GM19463 (cell line): Measurements from ENCODE around the gene LSM4.

Source experiments
- ATAC-seq: cut with Tn5 transposase; IDR thresholded peaks from one replicate; pipeline ENCODE4 v1.9.1; 2021; ENCODE audit warnings: mild to moderate bottlenecking, moderate library complexity; ENCODE audit not compliant: unreplicated experiment

The LSM4 gene

GRCh38 chr19:18293642-18294466, 29.0 kb downstream of the LSM4 start:
- ATAC-seq, result no peak

GRCh38 chr19:18292810-18293641, 29.9 kb downstream of the LSM4 start:
- ATAC-seq, result no peak

GRCh38 chr19:18292462-18292809, 30.4 kb downstream of the LSM4 start:
- ATAC-seq, result no peak

GRCh38 chr19:18291590-18292461, 31.1 kb downstream of the LSM4 start:
- peak; percentile 54 for ATAC-seq

DNA sequence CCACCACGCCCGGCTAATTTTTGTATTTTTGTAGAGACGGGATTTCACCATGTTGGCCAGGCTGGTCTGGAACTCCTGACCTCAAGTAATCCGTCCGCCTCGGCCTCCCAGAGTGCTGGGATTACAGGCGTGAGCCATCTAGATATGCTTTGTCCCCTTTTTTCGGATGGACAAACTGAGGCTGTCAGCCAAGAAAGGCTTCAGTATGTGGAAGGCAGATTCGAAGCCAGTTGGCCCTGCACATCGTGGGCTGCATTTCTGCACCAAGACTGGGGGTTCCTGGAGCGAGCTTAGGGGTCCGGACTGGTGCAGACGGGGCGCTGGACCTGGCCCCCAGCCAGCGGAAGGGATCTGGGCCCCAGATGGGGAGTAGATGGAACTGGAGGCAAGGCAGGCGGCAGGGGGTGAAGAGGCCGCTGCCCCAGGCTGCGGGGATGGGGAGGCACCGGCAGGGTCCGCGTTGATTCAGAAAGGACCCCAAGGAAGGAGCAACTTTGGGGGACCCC, 31.8 kb downstream of the LSM4 start:
- peak; percentile 6 for ATAC-seq

DNA sequence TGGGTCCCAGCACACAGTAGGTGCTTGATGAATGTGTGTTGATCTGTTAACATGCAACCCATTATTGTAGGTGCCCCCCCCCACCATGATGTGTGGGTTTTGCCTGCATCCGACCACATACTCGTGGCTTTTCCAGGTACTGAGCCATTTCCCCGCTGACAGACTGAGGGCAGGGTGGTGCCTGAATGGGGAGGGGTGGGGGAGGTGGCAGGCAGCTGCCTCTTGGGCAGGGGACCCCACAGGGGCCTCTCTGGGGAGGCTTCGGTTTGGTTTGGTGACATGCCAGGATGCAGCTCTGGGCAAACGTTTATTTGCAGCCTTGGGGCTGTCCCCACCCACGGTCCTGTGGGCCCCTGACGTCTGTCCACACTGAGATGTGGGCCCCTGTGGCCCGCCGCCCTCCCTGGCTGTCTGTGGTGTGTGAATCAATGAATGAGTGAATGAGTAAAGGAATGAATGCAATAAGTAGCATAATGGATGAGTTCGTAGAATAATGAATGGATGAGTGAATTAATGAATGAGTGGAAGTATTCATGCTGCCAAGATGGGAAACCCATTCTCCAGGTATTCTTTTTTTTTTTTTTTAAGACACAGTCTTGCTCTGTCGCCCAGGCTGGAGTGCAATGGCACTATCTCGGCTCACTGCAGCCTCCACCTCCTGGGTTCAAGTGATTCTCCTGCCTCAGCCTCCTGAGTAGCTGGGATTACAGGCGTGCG, 32.4 kb downstream of the LSM4 start:
- peak; percentile 38 for ATAC-seq

- no peak for ATAC-seq
These were observed 33.2 kb downstream of the LSM4 start for GRCh38 chr19:18289471-18290301.

DNA sequence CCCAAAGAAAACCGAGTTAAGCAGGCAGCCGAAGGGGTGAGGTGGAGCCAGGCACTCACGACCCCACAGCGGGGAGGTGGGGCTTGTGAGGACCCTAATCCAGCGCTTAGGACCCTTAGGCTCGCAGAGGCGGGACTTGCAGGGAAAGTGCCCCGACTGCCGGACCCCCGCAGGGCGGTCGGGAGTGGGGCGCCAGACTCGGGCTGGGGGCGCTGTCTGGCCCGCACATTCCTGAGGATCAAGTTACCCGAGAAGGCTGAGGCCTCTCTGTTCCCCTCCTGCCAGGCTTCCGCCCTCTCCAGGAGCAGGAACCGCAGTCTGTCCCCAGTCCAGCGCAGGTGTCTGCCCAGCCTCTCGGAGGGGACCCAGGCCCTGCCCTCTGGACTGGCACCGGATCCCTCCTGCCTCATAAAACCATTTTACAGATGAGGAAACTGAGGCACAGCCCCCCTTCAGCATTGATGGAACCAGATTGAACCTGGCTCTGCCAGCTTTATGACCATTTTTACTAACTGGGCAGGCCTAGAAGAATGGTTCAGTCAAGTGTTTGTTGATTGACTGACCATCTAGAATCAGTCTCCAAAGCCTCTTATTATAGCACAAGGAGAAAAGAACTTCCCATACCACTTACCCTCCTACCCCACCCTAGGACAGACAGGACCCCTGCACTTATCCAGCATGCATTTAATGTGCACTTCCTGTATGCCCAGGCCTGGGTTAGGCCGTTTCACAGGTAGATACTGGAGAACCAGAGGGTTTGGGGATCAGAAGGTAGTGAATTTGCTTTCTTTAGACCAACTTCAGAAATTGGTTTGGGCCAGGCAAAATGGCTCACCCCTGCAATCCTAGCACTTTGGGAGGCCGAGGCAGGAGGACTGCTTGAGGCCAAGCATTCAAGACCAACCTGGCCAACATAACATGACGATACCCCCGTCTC, 34.8 kb downstream of the LSM4 start:
- ATAC-seq, result no peak

DNA sequence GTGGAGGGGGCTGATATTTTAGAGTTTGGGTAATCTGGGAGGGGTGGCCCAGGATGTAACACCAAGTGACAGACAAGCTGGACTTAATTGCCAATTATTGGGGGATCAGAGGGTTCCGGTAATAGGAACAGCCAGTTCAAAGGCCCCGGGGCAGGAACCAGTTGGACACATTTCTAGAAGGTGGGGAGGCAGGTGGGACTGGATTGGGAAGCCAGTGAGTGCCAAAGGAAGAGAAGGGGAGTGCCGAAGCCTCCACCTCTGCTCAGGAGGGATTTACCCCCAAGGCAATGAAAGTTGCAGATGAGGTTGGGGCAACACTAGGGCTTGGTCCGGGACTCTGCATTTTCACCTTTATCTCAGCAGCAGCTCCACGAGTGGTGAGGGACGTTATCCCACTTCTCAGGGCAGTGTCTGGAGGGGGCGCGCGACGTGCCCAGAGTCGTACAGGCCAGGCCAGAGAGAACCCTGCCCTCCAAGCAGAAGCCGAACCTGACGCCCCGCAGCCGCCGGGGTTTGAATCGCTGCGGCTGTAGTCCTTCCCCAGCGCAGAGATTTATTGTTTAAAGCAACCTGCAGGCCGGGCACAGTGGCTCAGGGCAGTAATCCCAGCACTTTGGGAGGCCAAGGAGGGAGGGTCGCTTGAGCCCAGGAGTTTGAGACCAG, 35.8 kb downstream of the LSM4 start:
- no peak for ATAC-seq

DNA sequence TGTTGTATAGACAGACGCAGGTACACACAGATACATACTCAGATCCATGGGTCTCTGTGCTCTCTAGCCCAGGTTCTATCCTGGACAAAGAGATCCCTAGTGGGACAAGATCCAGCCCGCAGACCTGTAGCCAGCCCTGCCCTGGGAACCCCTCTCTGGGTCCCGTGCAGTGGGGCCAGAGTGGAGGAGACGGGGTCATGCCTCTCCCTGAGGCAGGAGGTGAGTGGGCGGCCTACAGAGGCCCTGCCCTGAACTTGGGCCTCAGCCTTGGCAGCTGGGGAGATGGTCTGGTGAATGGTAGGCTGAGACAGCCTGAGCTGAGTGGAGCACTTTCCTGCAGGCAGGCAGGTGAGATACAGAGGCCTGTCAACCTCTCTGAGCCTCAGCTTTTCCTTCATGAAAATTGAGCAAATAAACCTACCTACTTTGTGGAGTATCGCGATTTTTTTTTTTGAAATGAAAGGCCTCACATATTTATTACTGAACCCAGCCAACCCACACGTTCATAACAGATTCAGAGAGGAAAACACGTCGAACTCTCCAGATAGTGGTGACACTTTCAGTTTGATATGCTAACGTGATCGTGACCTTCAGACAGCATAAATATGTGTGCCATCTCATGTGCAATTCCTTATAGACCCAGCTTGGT, 38.0 kb downstream of the LSM4 start:
- ATAC-seq, result no peak

- no peak for ATAC-seq
These were observed 39.5 kb downstream of the LSM4 start for GRCh38 chr19:18283338-18283737.

GRCh38 chr19:18282788-18283141, 40.1 kb downstream of the LSM4 start:
- no peak for ATAC-seq

GRCh38 chr19:18282021-18282787, 40.7 kb downstream of the LSM4 start:
- no peak for ATAC-seq

GRCh38 chr19:18281082-18282020, 41.5 kb downstream of the LSM4 start, which contains the start of gene JUND:
Gene JUND (minus strand): TSS chr19:18281622. CDS start chr19:18281484, 138 bp downstream.
- ATAC-seq, result peak; percentile 69

GRCh38 chr19:18280247-18281081, 42.4 kb downstream of the LSM4 start:
- ATAC-seq, result no peak
